GM18520 (cell line): ENCODE data around the gene SLC35G2.
"Not testable (repeated sequence)": the region's sequence is repeated elsewhere in the genome, so short reads cannot be mapped to it uniquely, and the experiment has no call there.

ENCODE experiments used
- ATAC-seq: cut with Tn5 transposase; IDR thresholded peaks from one replicate; pipeline ENCODE4 v1.9.1; 2021; ENCODE audit not compliant: unreplicated experiment

SLC35G2 gene

GRCh38 chr3:136835089-136835812 is 16.3 kb downstream of the SLC35G2 start:
- no peak for ATAC-seq

DNA sequence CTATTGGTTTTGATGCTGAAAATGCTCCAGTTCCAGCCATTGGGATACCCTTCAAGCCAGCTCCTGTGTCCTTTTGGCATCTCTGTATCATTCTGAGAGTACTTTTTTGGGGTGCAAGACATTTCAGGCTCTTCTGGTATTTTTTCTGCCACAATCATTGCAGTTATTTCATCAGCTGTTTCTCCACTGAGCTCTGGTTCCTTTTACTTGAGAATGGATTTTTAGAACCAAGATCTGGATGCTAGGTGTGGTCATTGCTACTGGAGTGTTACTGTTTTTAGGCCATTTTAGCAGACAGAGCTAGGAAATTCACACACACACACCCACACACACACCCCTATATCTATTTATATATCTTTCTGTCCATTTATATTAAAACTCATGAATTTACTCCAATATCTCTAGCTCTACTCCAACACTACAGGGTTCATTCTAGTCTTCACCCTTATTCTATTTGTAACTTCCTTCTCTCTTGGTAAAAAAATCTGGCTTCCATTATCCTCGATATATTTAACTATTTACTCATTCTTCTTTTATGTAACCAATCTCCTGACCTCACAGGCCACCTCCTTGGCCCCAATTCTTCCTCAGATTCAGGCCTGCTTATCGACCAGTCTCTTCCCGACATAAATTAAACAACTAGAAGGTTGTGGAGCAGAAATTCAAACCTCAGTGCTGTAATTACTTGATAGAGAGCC is 17.0 kb downstream of the SLC35G2 start:
- ATAC-seq: no peak

- ATAC-seq: no peak
These were observed 17.7 kb downstream of the SLC35G2 start for GRCh38 chr3:136836511-136837156.

DNA sequence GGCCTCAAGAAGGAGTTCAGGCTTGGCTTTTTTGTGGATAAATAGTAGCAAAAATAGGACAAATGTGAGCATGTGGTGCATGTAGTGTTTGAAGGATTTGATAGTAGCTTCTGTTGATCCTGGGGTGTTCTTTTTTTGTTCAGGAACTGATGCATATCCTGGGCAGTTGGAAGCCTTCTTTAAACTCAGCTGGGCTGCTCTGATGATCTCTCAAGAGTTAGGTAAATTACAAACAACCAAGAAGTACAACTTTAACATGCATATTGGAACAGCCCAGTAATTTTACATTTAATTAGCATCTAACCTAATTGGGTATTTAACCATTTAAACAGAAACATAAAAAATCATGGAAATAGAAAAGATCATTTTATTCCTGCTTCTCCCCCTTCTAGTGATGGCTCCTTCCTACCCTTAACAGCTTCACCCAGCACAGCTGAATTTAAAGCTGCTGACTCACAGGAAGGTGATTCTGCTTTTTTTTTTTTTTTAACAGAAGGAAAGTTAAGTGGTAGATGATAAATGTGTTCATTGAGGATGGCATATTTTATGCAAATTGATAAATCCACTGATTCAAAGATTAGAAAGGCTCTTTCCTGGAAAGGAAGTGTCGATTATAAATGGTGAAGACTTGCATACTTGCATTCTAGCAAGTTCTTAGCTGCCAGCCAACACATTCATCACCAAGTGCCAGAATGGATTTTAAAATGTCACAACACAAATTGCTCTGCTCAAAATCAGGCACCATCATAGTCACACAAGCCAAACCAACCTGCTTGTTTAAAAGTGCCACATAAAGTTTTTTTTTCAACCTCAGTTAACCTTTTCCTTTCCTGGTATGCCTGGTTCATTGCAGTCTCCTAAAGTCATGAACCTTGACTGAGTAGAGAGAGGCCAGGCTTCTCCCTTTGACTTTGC is 20.0 kb downstream of the SLC35G2 start:
- ATAC-seq: no peak

DNA sequence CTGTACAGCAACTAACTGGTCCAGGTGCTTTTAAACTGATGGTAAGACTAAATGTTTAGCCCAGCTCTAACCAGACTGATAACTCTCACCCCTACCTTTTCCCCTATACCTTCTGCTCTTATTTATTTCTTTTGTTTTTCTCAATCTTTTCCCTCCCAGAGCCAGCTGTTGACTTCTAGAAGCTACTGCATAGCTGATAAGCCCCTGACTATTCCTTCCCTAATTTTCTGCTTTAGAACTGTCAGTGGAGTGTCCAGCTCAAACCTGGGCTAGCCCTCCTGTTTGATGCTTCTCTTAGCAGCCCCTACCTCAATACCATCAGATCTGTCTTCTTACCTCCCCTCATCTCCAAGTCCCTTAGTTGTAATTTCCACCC is 20.6 kb downstream of the SLC35G2 start:
- ATAC-seq: no peak

GRCh38 chr3:136840252-136840651 is 21.3 kb downstream of the SLC35G2 start:
- no peak for ATAC-seq

- no peak for ATAC-seq
These were observed 23.4 kb downstream of the SLC35G2 start for GRCh38 chr3:136842294-136842693.

GRCh38 chr3:136844724-136845123 is 25.8 kb downstream of the SLC35G2 start:
- ATAC-seq: no peak

GRCh38 chr3:136852180-136852579 is 33.3 kb downstream of the SLC35G2 start:
- ATAC-seq: no peak

DNA sequence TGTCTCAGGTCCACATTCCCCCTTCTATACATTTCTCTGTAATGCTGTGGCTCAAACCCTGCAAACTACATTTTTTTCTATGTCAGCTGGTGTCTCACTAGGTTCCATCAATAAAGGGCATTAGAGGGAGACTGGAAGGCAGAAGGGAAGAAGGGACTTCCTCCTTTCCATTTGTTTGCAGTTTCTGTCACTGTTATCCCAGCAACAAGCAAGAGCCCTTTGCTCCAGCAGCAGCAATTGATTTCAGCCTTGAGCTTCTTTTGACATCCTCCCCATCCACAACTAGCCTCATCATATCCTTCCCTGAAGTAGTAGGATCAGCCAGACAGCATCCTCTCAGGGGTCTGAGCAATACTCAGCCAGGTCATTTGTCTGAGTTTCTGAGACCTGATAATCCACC is 37.7 kb downstream of the SLC35G2 start:
- no peak for ATAC-seq

DNA sequence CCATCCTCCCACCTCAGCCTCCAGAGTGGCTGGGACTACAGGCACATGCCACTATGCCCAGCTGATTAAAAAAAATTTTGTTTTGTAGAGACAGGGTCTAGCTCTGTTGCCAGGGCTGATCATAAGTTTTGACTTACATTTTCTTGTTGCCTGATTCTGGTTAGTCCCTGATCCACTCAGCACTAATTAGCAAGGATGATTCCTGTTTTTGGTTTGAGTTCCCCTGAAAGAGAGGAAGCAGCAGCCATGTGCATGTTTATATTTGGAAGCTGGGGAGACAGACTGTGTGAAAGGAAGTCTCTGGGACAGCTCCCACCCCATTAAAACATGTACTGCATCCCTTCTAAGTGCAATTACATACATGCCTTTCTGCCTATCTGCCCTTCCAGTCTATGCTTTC is 39.5 kb downstream of the SLC35G2 start:
- ATAC-seq: no peak

GRCh38 chr3:136860541-136860940 is 41.6 kb downstream of the SLC35G2 start:
- ATAC-seq: no peak

DNA sequence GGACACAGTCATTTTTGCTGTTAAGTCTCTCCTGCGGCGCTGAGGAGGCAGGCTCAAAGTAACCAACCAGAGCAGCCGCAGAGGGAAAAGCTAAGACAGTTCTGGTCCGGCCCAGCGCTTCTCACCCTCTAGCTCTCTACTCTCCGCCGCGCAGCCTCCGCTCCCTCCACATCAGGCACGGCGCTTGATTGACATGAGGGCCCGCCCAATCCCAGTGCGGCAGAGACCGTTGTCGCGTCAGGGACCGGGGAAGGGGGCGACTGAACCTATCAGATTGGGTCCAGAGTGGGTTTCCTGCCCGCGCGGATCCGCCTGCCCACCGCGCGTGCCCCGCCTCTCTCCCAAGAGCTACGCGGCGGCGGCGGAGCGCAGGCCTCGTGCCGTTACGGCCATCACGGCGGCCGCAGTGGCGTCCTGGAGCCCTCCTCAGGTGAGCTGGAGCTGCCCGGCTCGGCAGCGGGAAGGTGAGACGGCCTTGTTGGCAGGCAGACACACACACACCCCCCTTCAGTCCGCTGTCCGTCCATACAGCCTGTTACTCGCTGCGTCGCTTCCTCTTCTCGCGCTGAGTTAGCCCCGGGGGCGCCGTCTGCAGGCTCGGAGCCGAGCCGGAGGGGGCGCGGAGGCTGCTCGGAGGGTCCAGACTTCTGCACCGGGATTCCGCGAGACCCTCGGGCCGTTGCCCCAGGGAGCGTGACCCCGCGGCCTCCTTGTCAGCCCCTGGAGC is 43.1 kb downstream of the SLC35G2 start, which contains the start of gene NCK1:
NCK1 (plus strand) TSS at position 319 of the 727 bp plus-strand sequence. CDS start 65,794 bp downstream, outside the sequence.
- peak; percentile 95 for ATAC-seq

DNA sequence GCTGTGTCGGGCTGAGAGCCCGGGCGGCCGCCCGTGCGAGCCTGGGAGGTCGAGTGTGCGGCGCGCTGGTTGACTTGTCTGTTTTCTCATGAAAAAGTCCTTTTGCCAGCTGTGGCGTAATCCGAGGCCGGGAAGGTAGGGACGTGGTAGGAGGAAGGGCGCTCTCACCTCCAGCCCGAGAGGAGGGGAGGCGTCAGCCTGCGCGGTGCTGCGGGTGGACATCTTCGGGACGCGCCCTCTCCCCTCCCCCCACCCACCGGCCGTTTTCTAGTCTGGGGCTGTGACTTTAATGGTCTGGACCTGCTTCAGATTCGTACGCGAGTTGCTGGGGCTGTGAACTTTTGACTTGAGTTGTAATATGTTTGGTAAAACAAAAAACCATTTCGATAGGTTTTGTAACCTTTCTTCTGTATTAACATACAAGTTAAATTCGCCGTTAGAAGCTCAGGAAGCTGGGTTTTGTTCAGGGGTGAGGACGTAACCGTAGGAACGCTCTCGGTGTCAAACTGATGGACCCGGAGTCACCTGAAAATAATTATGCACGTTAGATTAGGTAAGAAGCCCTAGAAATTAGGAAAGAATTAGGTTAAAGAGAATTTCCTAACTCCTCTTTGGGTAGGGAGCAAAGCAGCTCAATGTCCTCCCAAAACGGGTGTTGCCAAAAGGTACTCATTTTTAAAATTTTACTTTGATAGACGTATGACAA is 43.8 kb downstream of the SLC35G2 start:
- ATAC-seq: no peak

DNA sequence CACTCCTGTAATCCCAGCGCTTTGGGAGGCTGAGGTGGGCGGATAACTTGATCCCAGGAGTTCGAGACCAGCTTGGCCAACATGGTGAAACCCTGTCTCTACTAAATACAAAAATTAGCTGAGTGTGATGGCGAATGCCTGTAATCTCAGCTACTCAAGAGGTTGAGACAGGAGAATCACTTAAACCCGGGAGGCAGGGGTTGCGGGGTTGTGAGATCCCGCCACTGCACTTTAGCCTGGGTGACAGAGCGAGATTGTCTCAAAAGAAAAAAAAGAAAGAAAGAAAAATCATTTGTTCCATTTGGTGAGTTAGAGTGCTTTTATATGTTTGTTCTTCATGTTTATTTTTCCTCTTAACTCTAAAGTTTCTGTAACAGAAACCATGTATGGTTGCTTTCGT is 50.4 kb downstream of the SLC35G2 start:
- ATAC-seq: no peak

DNA sequence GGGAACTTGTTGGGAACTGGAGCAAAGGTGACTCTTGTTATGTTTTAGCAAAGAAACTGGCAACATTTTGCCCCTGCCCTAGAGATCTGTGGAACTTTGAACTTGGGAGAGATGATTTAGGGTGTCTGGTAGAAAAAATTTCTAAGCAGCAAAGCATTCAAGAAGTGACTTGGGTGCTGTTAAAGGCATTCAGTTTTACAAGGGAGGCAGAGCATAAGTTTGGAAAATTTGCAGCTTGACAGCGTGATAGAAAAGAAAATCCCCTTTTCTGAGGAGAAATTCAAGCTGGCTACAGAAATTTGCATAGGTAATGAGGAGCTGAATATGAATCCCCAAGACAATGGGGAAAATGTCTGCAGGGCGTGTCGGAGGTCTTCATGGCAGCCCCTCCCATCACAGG is 53.3 kb downstream of the SLC35G2 start:
- not testable (repeated sequence) for ATAC-seq

DNA sequence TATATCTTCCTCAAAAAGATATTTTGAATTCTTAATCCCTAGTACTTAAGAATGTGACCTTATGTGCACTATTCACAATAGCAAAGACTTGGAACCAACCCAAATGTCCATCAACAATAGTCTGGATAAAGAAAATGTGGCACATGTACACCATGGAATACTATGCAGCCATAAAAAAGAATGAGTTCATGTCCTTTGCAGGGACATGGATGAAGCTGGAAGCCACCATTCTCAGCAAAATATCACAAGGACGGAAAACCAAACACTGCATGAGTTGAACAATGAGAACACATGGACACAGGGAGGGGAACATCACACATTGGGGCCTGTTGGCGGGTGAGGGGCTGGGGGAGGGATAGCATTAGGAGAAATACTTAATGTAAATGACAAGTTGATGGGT is 60.6 kb downstream of the SLC35G2 start:
- not testable (repeated sequence) for ATAC-seq

- no peak for ATAC-seq
These were observed 63.6 kb downstream of the SLC35G2 start for GRCh38 chr3:136882571-136882970.

DNA sequence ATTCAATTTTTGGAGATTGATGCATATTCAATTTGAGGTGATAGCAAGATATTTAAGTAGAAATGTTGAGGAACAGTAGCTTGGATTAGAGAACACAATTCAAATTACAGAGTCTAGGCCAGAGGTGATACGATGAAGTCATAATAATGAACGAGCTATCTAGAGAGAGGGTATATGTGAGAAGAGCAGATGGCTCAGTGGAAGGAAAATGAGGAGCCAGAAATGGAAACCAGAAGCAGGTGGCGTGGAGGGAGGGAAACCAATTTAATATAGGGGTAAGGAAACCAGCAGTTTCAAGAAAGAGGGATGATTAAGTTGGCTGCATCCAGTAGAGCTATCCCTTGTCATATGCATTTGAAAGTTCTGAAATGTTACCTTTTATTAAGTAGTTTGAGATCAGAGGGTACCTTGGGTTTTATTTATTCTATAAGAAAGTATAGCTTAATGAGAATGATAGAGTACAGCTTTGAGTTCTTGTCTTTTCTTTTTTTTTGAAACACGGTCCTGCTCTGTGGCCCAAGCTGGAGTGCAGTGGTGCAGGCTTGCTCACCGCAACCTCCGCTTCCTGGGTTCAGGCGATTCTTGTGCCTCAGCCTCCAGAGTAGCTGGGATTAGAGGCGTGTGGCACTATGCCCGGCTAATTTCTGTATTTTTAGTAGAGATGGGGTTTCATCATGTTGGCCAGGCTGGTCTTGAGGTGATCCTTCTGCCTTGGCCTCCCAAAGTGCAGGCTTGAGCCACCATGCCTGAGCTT is 65.2 kb downstream of the SLC35G2 start:
- no peak for ATAC-seq
